ENCODE results near the gene CATSPER3.

The CATSPER3 gene

GRCh38 chr5:135024956-135025729, 57.4 kb downstream of the CATSPER3 start:
- Histone ChIP-seq H3K27ac (no peak overlapping the region), H3K4me3 (no peak overlapping the region)
- TF ChIP-seq, protein P1, sequence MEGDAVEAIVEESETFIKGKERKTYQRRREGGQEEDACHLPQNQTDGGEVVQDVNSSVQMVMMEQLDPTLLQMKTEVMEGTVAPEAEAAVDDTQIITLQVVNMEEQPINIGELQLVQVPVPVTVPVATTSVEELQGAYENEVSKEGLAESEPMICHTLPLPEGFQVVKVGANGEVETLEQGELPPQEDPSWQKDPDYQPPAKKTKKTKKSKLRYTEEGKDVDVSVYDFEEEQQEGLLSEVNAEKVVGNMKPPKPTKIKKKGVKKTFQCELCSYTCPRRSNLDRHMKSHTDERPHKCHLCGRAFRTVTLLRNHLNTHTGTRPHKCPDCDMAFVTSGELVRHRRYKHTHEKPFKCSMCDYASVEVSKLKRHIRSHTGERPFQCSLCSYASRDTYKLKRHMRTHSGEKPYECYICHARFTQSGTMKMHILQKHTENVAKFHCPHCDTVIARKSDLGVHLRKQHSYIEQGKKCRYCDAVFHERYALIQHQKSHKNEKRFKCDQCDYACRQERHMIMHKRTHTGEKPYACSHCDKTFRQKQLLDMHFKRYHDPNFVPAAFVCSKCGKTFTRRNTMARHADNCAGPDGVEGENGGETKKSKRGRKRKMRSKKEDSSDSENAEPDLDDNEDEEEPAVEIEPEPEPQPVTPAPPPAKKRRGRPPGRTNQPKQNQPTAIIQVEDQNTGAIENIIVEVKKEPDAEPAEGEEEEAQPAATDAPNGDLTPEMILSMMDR (IDR thresholded peaks at IDR 0.05): no peak
- no peak for DNase-seq (ENCODE audit: low spot score)

DNA sequence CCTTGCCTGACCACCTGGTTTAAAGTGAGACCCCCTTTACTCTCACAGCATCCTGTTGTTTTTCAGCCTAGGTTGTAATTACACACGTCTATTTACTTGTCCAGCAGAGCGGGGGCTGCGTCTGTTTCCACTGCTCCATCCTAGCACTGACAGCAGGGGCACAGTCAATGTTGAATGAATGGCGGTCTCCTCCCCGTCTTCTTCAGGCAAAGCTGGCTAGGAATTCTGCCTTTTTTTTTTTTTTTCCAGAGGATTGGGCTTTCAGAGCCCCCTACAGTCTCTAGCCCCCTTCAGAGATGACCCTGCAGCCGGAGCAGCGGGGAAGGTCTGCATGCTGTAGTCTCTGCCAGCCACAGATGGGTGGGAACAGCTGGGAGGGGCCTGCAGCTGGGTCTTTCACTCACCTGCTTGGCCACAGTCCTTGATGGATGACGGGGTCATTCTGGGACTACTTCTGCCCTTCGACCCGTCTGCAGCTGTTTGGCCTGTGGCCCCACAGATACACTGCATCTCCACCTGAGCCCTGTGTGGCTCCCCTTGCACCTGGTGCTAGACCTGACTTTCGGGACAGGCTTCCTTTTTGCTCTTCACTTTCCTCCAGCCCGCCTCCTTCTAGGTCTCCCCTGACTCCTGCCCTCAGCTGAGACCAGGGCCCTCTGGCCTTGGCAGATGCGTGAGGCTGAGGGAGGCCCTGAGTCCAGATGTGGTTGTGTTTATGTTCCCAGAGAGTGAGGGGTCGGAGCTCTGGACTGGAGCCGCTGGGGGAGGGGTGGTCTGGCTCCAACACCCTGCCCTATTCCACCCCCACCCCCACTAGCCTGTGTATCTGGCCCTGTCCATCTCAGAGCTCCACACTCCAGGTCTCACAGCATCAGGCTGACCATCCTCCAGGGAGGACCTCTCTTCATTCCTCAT, 58.3 kb downstream of the CATSPER3 start:
- no peak for DNase-seq (ENCODE audit: low spot score)
- Histone ChIP-seq H3K27ac (no peak overlapping the region), H3K4me3 (no peak overlapping the region)
- TF ChIP-seq, protein P1 (IDR thresholded peaks at IDR 0.05): no peak

- no peak overlapping the region for H3K4me3 ChIP-seq
- TF ChIP-seq, protein P1 (IDR thresholded peaks at IDR 0.05): no peak
- H3K27ac ChIP-seq: no peak overlapping the region
- no peak for DNase-seq (ENCODE audit: low spot score)
Observed at GRCh38 chr5:135026645-135027265, 59.0 kb downstream of the CATSPER3 start.

DNA sequence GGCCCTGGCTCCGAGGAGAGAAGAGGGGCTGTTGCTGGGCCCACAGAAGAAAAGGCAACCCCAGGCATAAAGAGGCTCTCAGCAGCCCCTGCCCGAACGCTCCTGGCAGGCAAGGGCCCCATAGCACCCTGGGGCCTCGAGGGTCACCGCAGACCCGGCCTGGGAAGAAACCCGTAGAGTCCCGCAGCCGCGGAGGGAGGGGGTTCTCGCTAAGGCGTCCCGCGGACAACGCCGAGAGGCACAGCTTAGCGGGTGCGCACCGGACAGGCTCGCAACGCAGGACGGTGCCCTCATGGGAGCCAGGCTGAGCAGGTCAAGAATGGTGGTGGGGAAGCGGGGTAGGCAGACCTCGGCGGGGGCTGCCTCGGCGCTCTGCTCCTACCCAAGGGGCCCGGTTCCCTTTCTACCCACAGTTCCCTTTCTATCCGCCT, 59.6 kb downstream of the CATSPER3 start:
- TF ChIP-seq, protein P1 (IDR thresholded peaks at IDR 0.05): no peak
- no peak for DNase-seq (ENCODE audit: low spot score)
- Histone ChIP-seq H3K4me3 (no peak overlapping the region), H3K27ac (no peak overlapping the region)

DNA sequence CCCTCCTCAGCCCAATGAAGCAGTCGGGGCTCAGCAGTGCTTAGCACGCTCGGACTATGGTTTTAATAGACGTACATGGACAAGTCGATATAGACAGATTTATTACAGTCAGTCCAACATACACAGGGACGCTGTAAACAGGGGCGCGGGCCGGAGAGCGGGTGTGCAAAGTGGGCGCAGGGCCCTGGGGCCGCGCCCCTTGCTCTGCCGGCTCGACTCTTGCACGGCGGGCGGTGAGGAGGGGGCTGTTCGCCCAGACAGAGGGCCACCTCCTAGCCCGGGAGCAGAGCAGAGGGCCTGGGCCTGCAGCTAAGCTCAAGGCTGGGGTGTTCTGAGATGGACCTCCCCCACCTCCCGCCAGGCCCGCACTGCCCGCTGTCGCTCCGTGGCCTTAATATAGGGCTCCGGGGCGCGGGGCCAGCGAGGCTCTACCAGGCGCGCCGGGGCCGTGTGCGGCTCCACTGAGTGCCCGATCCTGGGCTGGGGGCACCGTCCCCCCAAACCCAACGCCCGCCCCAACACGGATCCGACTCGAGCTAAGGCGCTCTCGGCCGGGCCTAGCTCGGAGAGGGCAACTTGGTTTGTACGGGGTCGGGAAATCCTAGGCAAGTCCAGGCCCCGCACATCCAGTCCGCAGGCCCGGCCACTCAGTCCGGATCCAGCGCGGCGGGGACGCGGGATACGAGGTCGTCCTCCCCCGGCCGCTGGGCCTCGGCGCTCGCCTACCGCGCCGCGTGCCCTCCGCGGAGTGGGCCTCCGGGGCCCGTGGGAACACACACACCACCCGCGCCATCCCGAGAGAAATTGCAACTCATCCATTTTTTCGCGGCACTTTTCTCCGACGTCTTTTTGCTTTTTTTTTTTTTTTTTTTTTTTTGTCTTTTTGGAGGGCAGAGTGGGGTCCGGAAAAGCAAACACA, 60.2 kb downstream of the CATSPER3 start:
- Histone ChIP-seq H3K4me3 (peak overlapping the region; percentile 27), H3K27ac (no peak overlapping the region)
- no peak for DNase-seq (ENCODE audit: low spot score)
- TF ChIP-seq, protein P1 (IDR thresholded peaks at IDR 0.05): no peak

- TF ChIP-seq, protein P1 (IDR thresholded peaks at IDR 0.05): no peak
- H3K4me3 ChIP-seq: peak overlapping the region; percentile 33
- DNase-seq (ENCODE audit: low spot score): no peak
- H3K27ac ChIP-seq: no peak overlapping the region
Observed at GRCh38 chr5:135028791-135029476, 61.2 kb downstream of the CATSPER3 start.

Data from coronary artery (tissue), 2 donors.